ENCODE data around the gene PPP2CA.

DNA sequence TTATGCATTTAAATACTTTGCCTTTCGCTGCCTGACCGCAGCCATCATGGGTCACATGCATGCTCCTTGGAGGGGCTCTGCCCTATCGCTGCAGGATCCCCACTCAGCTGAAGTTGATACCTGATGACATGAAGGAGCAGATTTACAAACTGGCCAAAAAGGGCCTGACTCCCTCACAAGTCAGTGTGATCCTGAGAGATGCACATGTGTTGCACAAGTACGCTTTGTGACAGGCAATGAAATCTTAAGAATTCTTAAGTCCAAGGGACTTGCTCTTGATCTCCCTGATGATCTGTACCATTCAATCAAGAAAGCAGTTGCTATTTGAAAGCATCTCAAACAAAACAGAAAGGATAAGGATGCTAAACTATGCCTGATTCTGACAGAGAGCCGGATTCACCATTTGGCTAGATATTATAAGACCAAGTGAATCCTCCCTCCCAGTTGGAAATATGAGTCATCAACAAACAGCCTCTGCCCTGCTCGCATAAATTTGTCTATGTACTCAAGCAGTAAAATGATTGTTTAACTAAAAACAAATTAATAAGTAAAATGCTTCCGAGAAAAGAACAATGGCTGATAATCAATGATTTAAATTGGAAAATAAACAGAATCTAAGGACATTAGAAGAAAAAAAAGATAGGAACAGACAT, 41.6 kb upstream of the PPP2CA start:
- TF ChIP-seq, protein P1, sequence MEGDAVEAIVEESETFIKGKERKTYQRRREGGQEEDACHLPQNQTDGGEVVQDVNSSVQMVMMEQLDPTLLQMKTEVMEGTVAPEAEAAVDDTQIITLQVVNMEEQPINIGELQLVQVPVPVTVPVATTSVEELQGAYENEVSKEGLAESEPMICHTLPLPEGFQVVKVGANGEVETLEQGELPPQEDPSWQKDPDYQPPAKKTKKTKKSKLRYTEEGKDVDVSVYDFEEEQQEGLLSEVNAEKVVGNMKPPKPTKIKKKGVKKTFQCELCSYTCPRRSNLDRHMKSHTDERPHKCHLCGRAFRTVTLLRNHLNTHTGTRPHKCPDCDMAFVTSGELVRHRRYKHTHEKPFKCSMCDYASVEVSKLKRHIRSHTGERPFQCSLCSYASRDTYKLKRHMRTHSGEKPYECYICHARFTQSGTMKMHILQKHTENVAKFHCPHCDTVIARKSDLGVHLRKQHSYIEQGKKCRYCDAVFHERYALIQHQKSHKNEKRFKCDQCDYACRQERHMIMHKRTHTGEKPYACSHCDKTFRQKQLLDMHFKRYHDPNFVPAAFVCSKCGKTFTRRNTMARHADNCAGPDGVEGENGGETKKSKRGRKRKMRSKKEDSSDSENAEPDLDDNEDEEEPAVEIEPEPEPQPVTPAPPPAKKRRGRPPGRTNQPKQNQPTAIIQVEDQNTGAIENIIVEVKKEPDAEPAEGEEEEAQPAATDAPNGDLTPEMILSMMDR (IDR thresholded peaks at IDR 0.05): no peak
- no peak for TF ChIP-seq POLR2A (IDR thresholded peaks at IDR 0.05; ENCODE audit: low read depth)
